HG03342 (cell line): ENCODE results near the gene MRGPRD.

Experiments
- ATAC-seq: cut with Tn5 transposase; IDR thresholded peaks from one replicate; pipeline ENCODE4 v1.9.1; 2021; ENCODE audit warnings: mild to moderate bottlenecking, moderate library complexity; ENCODE audit not compliant: unreplicated experiment

The MRGPRD gene

GRCh38 chr11:68970921-68971636, 9.7 kb downstream of the MRGPRD start:
- no peak for ATAC-seq

DNA sequence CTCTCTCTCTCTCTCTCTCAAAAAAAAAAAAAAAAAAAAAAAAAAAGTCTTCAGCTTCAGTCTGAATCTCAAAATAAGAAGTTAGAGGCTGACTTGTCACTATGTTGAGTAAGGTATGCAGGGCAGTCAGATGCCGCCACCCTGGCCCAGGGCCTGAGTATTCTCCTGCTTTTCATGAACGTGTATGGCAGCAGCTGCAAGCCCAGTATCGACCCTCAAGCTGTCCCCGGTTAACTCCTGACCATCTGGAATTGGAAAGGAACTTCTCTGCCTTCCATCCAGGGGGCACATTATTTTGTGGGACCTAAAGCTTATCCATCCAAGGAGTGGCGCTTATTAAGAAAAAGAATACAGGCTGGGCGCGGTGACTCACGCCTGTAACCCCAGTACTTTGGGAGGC, 11.4 kb downstream of the MRGPRD start:
- no peak for ATAC-seq

DNA sequence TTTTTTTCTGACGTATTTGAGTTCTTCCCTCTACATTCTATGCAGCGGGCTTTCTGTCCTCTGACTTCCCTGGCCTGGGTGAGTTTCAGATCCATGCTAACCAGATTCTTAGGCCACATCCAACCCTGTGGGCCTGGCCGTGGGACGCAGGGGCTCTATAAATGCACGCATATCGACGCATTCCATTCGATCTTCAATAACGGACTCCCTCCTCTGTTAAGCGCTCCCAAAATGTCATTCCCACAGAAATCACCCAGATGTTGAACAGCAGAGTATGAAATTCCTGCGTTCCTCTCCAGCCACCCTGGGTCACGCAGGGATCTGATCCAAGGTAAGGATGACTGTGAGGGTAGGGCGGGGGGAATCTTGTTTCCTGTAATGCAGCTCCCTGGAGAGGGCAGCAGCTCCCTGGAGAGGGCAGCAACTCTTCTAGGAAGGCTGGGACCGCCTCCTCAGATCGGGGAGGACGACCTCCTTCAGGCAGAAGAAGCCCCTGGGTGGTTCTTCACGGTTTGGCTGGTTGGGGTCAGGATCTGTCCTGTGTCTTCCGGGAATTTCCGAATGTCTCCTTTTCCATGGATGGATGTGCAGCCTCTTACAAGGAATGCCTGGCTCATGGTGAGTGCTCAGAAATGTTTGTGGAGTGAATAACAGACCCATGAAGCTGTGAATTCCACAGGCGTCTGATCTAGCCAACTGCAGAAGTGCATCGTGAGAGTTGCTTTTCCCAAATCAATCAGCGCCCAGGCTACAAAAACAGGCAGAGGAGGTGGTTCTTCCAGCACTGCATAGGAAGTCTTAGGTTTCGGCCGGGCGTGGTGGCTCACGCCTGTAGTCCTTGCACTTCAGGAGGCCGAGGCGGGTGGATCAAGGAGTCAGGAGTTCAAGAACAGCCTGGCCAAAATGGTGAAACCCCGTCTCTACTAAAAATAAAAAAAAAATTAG, 12.2 kb downstream of the MRGPRD start:
- ATAC-seq = no peak

DNA sequence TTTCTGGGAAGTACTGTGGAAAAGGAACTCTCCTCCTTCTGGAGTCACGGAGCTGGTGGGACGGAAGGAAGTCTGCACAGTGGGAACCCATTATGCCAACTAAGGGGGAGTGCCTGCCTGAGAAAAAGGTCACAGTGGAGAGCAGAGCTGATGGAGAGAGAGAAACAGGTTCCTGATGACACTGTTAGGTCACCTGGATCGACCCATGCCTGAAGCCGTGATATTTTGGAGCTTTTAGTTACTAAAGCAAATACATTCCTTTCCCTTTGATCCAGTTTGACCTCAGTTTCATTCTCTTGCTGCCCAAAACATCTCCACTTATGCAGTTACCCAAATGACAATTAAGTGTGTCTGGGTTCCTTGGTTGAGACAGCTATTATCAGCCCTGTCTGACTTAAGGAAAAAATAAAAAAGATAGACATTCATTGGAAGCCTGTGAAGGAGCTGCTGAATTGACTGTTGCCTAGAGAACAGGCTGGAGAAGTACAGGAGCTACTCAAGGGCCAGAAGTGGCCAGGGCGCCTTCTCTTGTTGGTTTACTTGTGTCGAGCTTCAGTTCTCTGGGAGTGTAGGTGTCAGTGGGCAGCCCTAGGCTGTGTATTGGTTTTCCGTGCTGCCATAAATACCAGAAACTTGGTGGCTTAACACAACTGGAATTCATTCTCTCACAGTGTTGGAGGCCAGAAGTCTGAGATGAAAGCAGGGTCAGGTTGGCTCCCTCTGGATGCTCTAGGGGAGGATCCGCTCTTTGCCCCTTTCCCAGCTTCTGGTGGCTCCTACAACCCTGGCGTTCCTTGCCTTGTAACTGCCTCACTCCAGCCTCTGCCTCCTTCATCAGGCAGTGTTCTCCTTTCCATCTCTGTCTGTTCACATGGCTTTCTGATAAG, 13.6 kb downstream of the MRGPRD start:
- ATAC-seq = no peak

DNA sequence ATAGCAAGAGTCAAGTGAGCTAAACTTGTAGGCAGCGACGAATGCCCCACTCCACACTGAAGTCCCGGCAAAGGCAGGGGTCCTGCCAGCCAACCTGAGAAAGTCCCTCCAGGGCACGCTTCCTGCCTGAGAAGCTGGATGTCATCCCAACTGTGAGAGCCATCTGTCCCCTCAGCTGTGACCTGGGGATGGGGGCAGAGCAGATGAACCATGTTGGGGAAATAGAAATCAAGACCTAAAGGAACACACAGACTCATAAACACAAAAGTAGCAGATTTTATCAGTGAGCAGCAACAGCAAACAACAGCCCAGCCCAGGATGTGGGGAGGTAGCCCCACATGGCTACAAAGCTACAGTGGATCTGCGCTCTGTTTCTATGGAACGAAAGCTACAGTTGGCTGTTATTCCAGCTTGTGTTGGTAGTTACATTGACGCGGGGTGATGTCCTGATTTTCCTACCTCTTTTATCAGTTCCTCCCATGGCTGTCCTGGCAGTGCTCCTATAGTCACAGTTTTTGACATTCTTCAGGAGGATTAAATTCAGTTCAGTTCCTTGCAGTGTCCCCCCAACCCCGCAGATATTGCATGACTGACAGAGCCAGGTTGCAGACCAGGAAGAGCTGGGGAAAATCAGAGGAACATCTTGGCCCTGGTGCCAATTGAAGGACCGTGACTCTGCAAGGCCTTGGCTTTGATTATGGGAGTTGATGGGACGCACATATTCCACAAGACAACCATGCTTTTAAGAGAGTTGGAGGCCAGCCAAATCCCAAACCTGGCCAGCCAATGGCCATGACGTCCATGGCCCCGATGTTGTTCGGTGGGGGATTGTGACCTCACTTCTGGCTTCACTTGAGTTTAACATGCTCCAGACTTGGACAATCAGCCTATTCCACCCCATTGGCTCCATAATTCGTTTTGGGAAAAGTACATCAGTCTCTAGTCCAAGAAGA, 14.6 kb downstream of the MRGPRD start:
- no peak for ATAC-seq

GRCh38 chr11:68963779-68964178, 17.0 kb downstream of the MRGPRD start:
- ATAC-seq = no peak

DNA sequence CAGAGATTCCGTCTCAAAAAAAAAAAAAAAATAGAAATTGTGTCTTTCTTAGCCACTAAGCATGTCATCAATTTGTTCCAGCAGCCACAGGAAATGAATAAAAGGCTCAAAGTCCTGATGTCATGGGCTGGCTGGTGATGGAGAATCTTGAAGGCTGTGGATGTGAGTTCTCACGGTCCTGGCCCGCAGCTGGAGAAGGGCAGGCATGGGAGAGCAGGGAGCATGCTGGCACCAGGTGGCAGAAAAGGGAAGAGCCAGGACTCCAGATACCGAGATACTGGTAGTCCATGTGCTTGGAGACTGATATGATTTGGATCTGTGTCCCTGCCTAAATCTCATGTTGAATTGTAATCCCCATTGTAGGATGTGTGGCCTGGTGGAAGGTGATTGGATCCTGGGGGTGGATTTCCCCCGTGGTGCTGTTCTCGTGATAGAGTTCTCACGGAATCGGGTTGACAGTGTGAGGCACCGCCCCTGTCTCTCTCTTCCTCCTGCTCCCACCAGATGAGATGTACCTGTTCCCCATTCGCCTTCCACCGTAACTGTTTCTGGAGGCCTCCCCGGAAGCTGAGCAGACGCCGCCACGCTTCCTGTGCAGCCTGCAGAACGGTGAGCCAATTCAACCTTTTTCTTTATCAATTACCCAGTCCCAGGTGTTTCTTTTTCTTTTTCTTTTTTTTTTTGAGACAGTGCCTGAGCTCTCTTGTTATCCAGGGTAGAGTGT, 18.1 kb downstream of the MRGPRD start:
- no peak for ATAC-seq

- ATAC-seq = no peak
These were observed 19.5 kb downstream of the MRGPRD start for GRCh38 chr11:68961245-68961644.

- no peak for ATAC-seq
These were observed 20.3 kb downstream of the MRGPRD start for GRCh38 chr11:68960294-68961071.

DNA sequence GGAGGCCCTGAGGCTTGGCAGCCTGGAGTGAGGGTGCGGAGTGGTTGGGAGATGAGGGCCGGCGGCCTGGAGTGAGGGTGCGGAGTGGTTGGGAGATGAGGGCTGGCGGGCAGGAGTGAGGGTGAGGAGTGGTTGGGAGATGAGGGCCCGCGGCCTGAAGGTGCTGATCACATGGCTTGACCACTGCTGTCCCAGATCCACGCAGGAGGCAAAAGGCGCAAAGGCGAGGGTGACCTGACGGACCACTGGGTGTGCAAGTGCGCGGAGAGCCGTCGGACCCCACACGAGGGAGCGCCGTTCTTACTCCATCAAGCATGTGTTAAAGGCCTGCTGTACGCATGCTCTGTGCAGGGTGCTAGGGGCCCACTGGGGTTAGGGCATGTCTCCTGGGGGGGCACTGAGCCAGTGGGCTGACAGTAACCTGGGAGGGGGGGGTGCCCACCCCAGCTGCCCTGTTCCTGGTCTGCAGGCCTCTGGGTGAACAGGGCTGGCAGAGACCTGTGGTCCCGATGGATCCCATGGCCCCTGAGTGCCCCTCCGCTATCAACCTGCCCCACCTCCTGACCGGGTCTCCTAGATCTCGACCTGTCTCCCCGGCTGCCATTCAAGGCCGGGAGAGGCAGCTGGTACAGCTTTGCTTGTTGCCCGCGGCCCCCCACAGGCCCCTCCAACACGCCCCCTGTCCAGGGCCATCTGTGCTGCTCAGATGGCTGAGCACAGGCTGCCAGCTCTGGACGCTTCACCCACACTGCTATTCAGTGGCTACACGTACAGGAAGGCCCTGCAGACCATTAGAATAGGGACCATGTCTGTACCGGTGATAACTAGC, 21.1 kb downstream of the MRGPRD start:
- no peak for ATAC-seq

GRCh38 chr11:68958211-68958610, 22.6 kb downstream of the MRGPRD start:
- ATAC-seq = no peak

- ATAC-seq = no peak
These were observed 24.1 kb downstream of the MRGPRD start for GRCh38 chr11:68956547-68957254.

- ATAC-seq = no peak
These were observed 24.6 kb downstream of the MRGPRD start for GRCh38 chr11:68956142-68956541.

DNA sequence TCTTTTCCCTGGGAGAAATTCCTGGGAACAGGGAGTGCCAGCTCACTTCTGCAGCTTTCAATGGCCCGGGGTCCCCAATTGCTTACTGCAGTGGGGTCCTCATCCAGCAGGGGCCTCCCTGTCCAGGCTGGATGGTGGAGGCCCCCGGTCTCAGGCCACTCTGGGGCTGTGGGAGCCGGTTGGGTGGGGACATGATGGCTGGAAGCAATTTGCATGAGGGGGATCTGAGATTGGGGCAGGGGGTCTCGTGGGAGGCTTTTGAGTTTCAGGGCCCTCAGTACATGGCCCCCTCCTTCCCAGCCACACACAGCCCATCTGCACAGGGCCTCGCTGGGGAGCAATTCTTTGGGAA, 25.2 kb downstream of the MRGPRD start:
- ATAC-seq = no peak

DNA sequence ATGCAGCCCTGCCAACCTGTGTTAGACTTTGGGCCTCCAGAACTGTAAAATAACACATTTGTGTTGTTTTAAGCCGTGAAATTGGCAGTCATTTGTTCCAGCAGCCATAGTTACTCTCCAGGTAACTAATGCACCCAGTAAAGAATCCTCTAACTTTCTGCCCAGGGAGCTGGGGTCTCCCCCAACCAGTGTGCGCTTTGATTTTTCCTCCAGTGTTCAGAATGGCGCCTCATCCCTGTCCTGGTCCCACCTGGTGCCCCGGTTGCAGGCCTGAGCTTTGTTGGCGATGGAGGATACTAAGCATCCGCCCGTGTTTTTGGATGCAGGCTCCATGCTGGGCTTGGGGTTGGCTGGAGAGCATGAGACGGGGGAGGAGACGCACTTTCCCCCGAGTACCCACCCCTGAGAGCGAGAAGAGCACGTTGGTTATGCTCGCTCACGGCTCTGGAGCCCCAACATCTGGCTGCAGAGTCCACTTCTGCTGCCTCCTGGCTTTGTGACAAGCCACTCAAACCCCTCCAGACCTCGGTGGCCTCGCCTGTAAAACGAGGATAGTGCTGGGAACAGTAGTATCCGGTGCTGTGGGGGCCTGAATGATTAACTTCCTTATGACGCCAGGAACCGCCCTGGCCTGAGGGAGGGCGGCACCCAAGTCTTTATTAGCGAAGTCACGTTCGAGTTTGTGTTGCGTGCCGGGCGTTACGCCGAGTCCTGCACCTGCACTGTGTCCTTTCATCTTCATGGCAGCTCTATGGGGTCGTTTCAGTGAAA, 25.8 kb downstream of the MRGPRD start:
- ATAC-seq = no peak

GRCh38 chr11:68950762-68951161, 30.0 kb downstream of the MRGPRD start:
- ATAC-seq = no peak
